NCI-H526 treated with DMSO at 0.1 percent for 48 hours (cell line): ENCODE measurements around the gene ACP3.
A peak's percentile ranks its signal among the peaks of the same experiment; 100 is the strongest.

ENCODE experiments used
- DNase-seq: peaks from one replicate; lab custom pipeline; 2025; lab: John Stamatoyannopoulos, UW

The ACP3 gene

DNA sequence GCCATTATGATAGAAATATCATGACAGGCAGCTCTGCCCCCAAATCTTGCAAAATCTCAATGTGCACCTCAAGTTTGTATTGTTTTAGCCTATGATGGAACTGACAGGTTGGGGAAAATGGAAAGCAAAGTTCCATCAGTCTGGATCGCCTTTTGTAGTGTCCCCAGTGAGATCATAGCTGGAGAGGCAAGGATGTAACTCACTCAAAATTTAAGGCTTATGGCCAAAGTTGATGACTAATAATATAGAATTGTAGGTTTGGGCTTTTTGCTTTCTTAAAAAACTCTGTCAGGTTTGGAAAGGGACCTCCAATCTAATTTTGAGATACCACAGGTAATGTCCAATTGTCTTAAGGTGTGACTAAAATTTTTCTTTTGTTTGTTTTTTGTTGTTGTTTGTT, 1.4 kb upstream of the ACP3 start:
- no peak for DNase-seq

GRCh38 chr3:132318451-132318850, 1.2 kb downstream of the ACP3 start:
- no peak for DNase-seq

DNA sequence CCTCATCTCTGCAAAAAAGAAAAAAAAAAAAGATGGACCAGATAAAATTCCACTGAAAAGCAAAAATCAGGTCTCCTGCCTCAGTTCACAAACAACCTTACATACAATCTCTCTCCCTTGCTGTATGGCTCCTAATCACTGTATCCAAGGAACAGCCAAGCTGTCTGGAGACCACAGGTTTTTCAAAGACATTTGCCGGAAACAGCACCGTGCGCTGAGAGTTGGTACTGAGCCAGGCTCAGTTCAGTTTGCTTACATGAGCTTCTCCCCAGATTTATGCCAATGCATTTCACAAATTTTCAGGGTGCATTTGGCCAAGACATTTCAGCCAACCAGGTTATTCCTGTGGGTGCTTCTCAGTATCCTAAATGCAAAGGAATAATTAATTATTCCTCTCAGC, 4.1 kb downstream of the ACP3 start:
- no peak for DNase-seq

GRCh38 chr3:132325103-132325606, 7.9 kb downstream of the ACP3 start:
- no peak for DNase-seq

GRCh38 chr3:132325634-132326033, 8.4 kb downstream of the ACP3 start:
- no peak for DNase-seq

- DNase-seq, result no peak
Observed at GRCh38 chr3:132326251-132326650, 9.0 kb downstream of the ACP3 start.

- no peak for DNase-seq
Observed at GRCh38 chr3:132332082-132332481, 14.9 kb downstream of the ACP3 start.

GRCh38 chr3:132332508-132332907, 15.3 kb downstream of the ACP3 start:
- DNase-seq, result no peak

DNA sequence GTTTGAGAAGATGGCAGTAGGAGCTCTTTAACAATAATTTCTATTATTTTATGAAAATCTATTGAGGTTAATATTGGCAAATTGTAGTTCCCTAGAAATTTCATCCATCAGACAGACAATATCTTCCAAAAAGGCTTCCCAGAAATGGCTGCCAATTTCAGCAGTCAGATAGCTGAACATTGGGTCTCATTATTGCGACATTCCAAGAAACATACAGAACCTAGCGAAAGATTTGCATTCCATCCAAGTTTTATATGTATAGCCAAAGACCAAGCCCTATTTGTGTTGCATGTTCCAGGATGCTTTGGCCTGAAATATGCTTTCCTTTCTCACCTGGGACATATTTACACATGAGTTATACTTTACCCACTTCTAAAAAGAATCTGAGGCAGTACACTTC, 24.5 kb downstream of the ACP3 start:
- DNase-seq, result no peak

DNA sequence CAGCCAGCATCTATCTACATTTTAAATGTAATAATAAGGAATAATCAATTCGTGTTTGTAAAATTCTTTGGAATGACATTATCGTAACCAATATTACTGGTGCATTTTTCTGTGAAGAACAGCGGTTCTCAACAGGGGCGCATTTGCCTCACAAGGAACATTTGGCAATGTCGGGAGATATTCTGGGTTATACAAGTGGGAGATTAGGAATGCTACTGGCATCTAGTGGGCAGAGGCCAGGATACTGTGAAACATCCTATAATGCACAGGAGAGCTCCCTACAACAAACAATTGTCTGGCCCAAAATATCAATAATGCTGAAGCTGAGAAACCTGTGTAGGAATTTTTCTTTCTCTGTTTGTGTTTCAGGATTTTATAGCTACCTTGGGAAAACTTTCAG, 25.0 kb downstream of the ACP3 start:
- no peak for DNase-seq

- DNase-seq, result no peak
Observed at GRCh38 chr3:132342610-132343009, 25.4 kb downstream of the ACP3 start.

DNA sequence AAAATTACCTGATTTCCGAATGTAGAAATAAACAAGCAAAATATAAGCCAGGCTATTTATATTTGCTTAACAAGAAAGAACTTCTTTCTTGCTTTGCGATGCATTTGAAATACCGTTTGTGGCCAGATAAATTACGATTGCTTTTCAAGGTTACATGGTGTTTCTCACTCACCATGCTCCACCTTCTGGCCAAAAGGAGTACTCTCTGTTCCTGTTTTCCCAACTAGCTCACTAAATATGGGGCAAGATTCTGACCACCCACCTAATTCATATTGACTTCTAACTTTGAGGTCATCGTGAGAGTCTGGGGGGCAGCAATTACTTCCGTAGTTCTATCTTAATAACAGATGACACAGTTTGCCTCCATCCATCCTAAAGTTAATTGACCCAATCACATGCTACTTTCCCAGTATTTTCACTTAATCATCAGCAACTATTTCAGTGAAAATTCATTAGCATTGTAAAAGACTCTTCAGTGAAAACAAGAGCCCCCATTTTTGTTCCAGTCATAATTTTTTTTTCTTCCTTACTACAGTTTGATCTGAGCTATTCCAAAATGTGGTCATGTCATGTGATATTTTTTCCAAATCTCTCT, 25.9 kb downstream of the ACP3 start:
- peak; percentile 19 for DNase-seq

GRCh38 chr3:132344666-132345280, 27.6 kb downstream of the ACP3 start:
- no peak for DNase-seq

DNA sequence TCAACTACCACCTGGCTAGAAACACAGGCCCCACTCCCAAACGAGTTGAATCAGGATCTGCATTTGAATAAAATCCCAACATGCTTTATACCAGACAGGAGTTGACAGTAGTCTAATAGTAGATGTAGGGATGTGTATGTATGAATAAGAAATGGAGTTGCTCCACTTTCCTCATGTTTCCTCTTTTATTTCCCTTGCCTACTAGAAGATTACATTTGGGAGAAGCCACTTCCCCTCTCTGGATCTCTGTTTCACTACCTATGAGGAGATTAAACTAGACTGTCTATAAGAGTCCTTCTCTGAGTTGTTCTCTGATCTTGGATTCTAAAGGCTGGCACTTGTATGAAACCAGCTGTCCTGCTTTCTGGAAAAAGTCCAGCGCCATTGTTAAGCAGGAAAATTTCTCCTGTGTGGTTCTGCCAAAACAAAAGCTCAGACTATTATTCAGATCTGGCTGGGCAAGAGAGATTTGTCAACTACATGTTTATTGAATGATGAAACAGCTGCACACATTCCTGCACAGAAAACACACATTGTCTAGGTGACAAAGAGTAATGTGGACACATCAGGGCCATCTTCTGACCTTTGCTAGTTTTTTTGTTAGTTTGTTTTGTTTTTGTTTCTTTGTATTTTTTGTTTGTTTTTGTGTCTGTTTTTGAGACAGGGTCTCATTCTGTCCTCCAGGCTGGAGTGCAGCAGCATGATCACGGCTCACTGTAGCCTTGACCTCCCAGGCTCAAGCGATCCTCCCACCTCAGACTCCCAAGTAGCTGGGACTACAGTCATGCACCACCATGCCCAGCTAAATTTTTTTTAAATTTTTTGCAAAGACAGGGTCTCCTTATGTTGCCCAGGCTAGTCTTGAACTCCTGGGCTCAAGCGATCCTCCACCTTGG, 29.9 kb downstream of the ACP3 start:
- DNase-seq, result no peak

DNA sequence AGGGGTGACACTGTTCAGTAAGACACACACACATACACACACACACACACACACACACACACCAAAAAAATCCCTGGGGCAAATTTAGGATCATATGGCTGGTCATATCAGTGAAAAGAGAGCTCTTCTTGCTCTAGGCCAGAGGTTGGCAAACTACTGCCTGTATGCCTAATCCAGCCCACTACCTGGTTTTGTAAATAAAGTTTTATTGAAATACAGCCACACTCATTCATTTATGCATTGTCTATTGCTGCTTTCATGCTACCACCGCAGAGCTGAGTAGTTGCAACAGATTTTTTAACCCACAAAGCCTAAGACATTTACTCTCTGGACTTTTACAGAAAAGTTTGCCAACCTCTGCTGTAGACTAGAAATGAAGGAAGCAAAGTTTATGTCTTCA, 30.6 kb downstream of the ACP3 start:
- DNase-seq, result no peak

- no peak for DNase-seq
Observed at GRCh38 chr3:132348531-132348930, 31.3 kb downstream of the ACP3 start.

DNA sequence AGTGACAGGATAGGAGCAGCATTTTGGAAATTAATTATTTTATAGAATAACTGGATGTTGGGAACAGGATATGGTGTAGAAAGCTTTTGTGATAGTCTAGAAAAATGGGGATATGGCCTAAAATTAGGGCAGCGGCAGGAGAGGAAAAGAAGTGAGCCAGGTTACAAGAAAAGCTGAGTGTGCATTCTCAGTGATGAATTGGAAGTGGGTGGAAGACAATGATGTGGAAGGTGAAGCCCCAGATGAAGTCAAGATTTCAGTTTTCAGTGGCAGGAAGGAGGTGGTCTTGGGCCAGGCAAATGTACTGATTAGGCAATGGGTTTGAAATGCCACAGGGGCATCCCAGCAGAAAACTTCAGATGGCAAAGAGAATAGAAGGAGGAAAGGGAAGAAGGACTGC, 33.6 kb downstream of the ACP3 start:
- DNase-seq, result no peak

DNA sequence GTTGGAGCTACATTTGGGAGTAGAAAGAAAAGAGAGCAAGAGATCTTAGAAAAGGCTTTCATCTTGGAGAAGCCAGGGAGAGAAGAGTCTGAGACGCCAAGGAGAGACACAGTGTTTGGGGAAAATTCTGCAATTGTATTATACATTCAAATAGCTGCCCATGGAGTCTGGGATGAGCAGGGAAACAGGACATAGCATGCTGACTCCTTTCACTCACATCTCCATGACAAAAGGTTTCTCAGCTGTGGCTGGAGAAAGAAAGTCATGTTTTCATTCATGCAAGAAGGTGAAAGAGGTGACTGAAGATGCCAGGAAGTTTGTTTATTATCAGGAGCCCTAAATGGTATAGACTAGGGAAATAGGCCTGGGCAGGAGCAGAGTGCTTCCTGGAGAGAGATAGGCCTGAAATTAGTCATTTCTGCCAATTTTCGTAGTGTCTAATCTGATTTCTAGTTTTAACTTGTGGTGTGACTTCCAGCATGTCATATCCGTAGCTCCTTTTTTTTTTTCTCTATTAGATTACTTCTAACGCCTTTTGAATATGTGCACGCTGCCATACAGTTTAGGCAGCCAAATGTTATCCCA, 34.1 kb downstream of the ACP3 start:
- no peak for DNase-seq

- peak; percentile 49 for DNase-seq
Observed at GRCh38 chr3:132352556-132353143, 35.4 kb downstream of the ACP3 start.

GRCh38 chr3:132354916-132355702, 37.9 kb downstream of the ACP3 start:
- no peak for DNase-seq

- DNase-seq, result no peak
Observed at GRCh38 chr3:132356568-132356967, 39.4 kb downstream of the ACP3 start.
